RKO (cell line): ENCODE measurements around the gene ADAMTS4.
A peak's percentile ranks its signal among the peaks of the same experiment; 100 is the strongest.
"Not testable (repeated sequence)": the region's sequence is repeated elsewhere in the genome, so short reads cannot be mapped to it uniquely, and the experiment has no call there.

Source experiments
- DNase-seq: peaks from one replicate; pipeline ENCODE4 v3.0.0-alpha.2; 2016; ENCODE audit warnings: low spot score

ADAMTS4 gene, protein sequence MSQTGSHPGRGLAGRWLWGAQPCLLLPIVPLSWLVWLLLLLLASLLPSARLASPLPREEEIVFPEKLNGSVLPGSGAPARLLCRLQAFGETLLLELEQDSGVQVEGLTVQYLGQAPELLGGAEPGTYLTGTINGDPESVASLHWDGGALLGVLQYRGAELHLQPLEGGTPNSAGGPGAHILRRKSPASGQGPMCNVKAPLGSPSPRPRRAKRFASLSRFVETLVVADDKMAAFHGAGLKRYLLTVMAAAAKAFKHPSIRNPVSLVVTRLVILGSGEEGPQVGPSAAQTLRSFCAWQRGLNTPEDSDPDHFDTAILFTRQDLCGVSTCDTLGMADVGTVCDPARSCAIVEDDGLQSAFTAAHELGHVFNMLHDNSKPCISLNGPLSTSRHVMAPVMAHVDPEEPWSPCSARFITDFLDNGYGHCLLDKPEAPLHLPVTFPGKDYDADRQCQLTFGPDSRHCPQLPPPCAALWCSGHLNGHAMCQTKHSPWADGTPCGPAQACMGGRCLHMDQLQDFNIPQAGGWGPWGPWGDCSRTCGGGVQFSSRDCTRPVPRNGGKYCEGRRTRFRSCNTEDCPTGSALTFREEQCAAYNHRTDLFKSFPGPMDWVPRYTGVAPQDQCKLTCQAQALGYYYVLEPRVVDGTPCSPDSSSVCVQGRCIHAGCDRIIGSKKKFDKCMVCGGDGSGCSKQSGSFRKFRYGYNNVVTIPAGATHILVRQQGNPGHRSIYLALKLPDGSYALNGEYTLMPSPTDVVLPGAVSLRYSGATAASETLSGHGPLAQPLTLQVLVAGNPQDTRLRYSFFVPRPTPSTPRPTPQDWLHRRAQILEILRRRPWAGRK

DNA sequence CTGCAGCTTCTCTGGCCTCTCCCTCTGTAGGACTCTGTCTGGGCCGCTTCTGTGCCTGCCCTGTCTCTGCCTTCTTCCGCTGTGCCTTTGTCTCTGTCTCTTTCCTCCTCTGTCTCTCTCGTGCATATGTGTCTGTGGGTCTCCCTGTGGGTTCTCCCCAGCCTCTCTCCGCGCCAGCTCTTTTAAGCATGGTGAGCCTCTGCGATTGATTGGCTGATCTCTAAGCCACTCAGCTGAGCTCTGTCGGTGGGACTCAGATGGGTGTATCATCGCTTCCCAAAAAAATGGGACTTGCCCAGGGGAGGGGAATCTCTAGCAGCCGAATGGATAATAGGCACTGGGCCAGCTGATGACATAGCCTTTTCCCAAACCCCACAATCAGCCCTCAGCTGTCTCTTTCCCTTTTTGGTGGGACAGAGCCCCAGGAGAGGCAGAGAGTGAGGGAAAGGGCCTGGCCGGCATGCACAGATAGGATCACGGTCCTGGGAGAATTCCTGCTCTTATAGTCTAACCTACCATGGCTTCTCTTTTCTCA is at the start of gene ADAMTS4:
Gene ADAMTS4, minus strand, starts transcription at position 158 of the 535 bp plus-strand sequence. CDS start 427 bp downstream, outside the sequence.
- no peak for DNase-seq

- DNase-seq: no peak
Observed at GRCh38 chr1:161244888-161245287, 46.0 kb upstream of the ADAMTS4 start.

DNA sequence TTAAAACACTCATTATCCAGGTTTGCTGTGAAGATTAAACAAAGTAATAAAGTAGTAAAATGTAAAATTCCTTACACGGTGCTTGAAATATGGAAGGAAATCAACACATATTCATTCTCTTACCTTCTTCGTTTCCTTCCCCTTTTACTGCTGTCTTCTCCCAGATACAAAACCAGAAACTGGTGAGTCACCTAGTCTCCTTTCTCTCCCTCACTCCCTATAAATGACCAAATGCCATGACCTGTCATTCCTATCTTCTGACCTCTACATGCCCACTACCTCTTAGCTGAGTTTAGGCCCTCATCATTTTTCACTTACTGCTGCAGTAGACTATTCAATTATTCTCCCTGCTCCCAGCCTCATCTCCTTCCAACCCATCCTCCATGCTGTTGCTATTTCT is 43.5 kb upstream of the ADAMTS4 start:
- no peak for DNase-seq

GRCh38 chr1:161241682-161242081 is 42.8 kb upstream of the ADAMTS4 start:
- DNase-seq: no peak

- DNase-seq: no peak
Observed at GRCh38 chr1:161238039-161238473, 39.2 kb upstream of the ADAMTS4 start, which contains the start of gene NR1I3. Gene NR1I3, minus strand, starts transcription at chr1:161238203. Its CDS starts 1,638 bp downstream, at chr1:161236565.

- no peak for DNase-seq
Observed at GRCh38 chr1:161235957-161236775, 37.3 kb upstream of the ADAMTS4 start.

DNA sequence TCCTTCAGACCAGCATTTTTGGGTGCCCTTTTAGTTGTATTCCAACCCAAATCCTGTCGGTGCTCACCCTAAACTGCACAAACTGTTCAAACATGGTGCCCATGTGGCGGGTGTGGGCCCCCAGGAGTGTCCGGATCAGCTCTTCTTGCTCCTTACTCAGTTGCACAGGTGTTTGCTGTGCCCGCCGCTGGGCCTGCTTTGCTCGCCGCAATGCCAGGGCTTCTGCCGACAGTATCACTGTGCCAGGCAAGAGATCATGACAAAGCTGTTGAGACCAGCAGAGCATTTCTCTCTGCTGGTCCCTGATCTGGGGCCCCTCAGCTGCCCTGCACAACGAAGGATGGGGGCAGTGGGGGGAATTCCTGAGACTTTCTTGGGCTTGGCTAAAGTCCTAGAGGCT is 34.2 kb upstream of the ADAMTS4 start:
- no peak for DNase-seq

- DNase-seq: no peak
Observed at GRCh38 chr1:161230762-161231161, 31.9 kb upstream of the ADAMTS4 start.

DNA sequence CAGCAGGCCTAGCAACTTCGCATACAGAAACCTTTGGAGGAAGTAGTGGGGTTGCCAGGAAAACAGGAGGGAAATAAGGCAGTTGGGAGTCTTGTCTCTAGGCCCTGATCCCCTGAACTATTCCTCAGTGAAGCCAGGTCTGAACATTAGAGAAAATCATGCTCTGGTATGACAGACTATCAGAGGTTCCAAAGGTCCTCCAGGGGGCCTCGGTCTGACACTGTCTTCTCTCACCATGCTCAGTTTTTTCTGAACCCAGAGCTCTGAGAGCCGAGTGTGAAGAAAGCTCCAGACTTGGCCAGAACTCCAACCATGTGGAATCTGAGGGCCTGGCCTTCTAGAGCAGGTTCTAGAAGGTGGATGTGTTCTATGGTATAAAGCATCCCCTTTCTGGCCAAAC is 31.0 kb upstream of the ADAMTS4 start:
- no peak for DNase-seq

GRCh38 chr1:161228032-161228431 is 29.2 kb upstream of the ADAMTS4 start:
- no peak for DNase-seq

DNA sequence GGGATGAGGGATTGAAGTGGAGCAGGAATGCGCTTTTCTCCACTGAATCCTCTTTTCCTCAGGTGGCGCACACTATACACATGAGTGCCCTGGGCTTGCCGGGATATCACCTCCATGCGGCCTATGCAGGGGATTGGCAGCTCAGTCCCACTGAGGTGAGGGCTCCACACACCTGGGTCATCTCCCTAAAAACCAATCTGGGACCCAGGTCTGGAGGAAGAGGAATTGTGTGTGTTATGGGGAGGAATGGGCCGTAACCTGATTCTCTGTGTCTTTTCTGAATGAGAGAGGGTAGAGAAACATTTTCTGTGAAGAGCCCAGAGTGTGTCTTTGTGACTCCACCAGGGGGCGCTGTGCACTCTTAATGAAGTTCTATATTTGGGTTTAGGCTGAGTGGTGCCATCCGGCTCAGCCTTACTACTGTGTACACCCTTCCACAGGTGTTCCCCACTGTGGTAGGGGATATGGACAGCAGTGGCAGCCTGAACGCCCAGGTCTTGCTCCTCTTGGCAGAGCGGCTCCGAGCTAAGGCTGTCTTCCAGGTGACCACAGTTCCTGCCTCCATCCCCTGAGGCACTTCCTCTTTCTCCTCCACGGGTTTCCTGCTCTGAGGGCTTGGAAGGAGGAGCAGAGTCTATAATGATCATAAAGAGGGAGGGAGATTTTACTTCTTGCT is 28.5 kb upstream of the ADAMTS4 start:
- peak; percentile 88 for DNase-seq

GRCh38 chr1:161226759-161227158 is 27.9 kb upstream of the ADAMTS4 start:
- DNase-seq: peak; percentile 56

DNA sequence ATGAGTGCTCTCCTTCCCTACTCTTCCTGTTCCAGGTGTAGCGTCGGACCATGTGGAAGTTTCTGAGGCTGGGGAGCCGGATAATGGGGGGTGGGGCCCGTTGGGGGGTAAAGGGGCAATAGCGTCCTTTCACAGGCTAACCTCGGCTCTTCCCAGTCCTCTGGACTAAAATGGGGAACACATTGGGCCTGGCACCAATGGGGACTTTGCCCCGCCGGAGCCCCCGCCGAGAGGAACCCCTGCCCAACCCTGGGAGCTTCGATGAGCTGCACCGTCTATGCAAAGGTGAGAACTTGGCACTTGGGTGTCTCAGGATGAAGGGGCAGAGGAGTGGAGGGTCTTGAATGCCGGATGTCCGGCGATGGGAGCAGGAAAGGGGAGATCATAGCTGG is 27.5 kb upstream of the ADAMTS4 start:
- peak; percentile 40 for DNase-seq

- peak; percentile 100 for DNase-seq
Observed at GRCh38 chr1:161225534-161226319, 26.9 kb upstream of the ADAMTS4 start, which contains the start of gene TOMM40L. Gene TOMM40L, plus strand, starts transcription at chr1:161226060. Its CDS starts 430 bp downstream, at chr1:161226490.

DNA sequence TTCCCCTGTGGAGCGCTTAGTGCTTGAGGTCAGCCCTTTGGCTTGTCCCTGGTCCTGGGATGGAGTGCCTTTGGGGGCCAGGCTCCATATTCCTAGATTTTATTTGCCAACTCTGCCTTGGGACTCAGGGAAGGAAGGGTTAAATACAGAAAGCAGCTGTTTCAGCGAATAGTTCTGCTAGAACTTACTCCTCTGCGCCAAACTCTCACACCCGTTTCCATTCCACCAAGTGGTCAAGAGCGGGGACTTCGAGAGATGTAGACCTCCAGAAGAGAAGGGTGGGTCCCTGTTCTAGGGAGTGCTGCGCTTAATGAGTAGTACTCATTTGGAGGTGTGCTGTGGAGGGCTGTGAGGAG is 26.3 kb upstream of the ADAMTS4 start:
- no peak for DNase-seq

- DNase-seq: not testable (repeated sequence)
Observed at GRCh38 chr1:161224695-161225087, 25.8 kb upstream of the ADAMTS4 start.

DNA sequence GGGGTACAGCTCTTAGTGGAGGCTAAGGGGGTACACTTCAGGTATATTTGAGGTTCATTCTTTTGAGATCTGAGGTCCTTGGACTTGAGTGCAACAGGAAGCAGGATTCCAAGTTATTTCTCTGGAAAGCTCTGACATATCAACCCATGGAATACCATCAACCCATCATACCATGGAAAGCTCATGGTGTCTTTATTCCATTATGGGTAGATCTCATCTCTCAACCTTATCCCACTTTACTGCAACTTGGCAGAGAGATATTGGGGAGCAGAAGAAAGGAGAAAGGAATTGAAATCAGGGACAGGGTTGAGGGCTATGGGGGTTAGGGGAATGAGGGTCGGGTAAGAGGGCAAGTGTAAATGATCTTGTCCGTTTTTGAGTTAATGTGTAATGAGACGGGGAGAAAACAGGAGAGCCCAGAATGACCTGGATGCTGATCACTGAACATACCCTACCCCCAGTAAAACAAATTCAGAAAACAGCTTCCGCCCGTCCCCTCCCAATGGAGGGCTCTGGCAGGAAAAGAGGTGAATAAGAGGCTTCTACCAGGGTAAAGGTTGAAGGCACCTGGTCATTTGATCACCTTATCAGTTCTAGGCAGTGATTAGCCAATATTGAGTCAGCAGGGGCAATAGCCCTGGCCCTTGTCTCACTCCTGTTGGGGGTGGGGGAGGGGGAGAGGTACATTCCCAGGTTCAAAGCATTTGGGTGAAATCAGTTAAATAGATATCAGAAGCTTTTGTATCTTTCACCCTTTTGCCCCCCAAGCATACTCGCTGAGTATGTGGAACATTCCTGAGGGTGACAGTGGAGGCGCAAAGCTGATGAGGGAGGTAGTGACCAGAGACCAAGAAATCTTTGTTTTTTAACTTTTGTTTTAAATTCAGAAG is 25.2 kb upstream of the ADAMTS4 start:
- DNase-seq: no peak

DNA sequence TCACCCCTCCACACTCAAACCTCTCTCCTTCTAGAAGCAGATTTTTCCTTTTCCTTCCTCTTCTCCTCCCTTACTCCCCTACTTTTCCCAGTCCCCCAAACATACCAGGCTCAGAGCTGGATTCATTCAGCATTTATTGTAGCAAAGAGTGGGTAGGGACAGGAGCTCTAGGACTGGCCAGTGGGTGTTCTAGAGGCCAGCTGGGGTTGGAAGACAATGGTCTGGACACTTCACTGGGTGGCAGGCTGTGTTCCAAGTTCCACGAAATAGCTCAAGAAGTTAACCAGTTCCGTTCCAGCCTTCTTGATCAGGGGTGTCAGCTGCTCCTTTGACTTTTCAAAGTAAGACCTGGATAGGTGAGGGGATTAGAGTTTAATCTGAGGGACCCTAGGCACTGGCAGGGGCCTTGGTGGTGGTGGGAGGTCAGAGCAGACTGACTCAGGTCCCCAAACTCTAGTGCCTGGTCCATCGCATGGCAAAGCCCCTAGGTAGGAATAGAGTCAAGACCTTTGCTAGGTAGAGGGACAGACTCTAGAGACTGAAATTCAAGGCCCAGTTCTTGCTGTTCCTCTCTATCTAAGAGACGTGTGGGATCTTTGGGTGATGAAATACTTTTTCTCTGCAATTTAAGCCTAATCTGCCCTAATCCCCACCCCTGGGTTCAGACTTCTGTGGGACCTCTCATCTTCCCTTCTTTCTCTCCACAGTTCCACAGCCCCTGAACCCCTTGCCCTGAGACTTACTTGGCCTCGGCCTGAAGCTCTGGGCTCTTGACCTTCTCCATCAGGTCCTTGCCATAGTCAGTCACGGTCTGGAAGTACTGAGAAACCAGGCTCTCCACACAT is 23.5 kb upstream of the ADAMTS4 start:
- DNase-seq: no peak
